Activated T-helper 1 cell treated with anti-CD3 and anti-CD28 coated beads, Interleukin-2, amount 50 U/mL, for 16 hours (primary cell): ENCODE results near the gene DAPK1.

Experiments used
- DNase-seq, 2 donors: peaks; one replicate each; pipeline ENCODE4 v3.0.0-alpha.2; 2020; ENCODE audit warnings: low read depth in 1 of 2, low spot score in 1 of 2

The DAPK1 gene

DNA sequence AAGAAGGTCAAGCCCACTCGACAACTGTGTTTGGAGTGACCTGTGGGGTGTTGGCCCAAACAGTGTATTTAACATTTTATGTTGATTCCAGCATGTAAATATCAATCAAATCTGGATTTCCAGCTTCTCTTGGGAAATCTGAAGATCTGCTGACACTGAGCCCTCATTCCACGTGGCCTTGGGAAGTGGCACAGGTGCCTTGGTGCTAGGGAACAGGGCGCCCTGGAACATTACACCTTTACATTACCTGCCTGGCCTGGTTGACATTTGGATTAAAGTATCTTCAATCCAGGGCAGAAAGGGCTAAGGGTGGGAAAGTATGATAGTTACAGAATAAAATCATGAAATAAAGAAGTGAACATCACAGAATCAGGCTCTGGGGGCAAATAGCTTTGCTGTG is 143.4 kb downstream of the DAPK1 start:
- no peak for DNase-seq

DNA sequence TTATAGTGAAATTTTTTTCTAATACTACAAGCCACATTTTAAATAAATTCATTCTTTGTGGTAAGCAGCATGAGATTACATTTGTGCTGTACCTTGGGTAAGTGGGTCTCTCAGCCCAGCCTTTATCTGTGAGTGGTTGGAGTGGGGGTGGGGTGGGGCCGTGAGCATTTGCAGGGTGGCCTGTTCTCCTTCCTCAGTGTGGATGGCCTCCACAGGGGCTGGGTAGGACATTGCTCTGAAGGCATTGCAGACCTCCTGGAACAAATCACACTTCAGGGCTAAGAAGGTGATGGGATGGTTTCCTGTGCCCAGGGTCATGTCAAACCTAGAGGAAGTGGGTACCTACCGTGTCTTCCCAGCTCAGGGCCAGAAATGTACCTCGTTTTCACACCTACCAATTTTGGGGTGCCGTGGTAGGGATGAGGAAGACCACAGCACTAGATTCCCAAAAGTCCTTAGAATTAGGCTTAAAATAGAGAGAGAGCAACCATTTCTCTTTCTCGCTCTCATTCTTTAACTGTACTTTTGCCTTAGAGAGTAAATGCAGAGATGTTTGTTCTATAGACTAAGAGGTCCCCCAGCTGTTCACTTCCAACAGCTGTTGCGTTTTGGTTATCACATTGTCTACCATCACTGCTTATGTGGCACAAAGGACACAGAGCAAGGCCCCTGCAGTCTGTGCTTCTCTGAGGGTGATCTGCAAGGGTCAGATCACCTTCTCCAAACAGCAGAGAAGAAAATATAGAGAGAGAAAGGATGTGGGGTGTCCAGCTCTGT is 144.9 kb downstream of the DAPK1 start:
- no peak for DNase-seq

DNA sequence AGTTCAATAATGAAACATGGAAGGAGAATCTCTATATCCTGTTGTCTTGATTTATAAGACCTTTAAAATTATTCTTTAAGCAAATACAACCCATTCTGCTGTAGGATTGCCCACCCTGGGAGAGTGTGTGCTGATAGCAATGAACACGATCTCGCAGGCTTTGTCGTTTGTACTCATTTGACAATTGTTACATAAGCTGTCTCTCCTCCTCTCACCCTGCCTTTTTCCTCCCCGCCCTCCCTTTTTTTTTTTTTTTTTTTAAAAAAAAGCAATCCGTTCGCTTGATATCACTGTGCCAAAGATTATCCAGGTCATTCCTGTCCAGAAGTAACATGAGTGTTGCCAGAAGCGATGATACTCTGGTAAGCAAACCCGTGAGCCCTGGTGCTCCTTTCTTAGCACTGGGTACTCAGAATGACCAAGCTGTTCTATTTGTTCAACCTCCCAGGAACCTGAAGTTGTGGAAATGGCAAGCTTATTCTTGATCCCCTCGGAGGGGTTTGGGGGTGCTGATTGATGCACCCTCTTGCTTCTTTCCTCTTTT is 145.5 kb downstream of the DAPK1 start:
- DNase-seq, result no peak

DNA sequence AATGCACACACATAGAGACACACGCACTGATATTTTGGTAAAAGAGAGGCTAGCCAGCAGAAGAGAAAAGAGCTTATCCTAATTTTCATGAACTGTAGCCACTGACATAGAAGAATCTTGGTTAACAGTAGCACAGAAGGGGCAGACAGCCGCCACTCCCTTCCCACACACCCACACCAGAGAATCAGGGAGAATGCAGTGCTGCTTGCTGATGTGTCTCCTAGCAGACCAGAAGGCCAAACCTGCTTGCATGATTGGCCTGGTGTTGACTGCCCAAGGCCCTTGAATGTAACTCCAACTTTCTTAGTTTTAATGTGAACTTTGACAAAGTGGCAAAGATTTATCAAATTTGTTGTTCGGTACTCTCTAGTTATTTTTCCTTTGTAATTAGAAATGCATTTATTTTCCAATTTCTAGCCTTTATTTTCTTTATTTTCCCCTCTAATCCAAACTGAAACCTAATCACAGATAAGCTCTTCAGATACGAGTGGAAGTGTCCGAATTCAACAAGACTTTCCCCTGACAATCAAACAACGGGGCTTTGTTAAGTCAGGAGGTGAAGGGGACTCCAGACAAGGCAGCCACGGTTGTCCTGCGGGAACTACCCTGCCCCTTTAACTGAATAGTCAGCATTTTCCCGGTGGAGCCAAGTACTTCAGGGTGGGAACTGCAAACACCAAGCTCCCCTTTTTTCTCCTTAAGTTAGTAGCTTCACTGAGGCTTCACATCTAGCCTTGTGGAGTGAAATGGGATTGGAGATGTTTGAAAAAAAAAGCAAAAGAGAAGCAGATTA is 146.3 kb downstream of the DAPK1 start:
- DNase-seq, result no peak

DNA sequence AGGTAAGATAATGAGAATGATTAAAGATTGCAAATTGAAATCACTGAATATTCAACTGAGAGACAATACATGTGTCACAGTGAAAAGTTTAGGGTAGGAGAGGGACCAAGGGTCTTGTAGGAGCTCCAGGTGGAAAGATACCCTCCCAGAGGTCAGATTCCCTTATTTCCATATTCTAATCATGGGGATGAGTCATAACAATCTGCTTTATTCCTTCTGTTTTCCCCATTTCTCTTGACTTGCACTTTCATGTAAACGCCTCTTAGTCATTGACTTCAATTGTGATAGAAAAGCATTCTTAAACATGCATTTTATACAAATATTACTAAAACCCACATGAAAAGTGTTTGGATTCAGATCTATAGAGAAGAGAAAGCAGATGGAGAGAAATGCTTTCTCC is 147.0 kb downstream of the DAPK1 start:
- no peak for DNase-seq

DNA sequence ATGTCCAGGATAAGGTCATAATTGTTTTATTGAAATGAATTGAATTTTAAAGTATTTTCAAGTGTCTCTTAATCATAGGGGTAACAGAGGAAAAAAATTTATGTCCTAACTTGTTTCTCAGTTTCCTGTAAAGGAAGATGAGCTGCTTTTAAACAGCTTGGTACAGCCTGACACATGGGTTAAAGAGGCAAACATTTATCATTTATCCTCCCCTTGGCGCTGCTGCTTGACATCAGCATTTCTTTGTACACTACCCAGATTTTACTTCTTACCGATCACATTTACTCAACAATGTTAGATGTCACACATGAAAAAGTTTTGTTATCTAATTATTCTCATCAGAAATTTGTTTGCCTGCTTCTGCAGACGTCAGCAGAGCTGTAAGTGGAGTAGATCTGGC is 148.9 kb downstream of the DAPK1 start:
- DNase-seq, result no peak

DNA sequence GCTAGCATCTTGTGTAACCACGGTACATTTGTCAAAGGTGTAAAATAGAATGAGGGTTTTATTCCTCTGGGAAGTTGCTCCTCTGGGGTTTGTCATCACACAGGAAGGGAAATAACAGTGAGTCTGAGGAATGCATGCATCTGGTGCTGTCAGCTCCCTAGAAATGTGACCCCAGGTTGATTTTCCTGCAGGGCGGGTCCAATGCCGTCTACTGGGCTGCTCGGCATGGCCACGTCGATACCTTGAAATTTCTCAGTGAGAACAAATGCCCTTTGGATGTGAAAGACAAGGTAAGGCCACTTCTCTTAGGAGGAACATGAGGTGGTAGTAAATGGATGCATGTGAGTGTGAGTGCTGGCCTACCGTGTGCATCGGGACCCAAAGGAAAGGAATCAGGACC is 149.4 kb downstream of the DAPK1 start:
- DNase-seq, result no peak

DNA sequence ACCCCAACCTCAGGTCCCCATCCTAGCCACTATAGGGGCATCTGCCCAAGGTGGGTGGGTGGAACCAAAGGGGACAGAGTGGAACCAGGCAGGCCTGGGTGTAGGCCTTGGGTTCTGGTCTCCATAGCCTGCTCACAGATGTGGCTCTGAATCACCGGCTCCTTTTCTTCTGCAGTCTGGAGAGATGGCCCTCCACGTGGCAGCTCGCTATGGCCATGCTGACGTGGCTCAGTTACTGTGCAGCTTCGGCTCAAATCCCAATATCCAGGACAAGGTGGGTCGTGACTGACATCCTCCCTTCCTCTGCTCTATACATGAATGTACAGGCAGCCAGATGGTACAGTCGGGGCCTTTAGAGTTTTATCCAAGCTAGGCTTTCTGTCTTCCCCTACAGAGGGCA is 150.9 kb downstream of the DAPK1 start:
- DNase-seq, result no peak

DNA sequence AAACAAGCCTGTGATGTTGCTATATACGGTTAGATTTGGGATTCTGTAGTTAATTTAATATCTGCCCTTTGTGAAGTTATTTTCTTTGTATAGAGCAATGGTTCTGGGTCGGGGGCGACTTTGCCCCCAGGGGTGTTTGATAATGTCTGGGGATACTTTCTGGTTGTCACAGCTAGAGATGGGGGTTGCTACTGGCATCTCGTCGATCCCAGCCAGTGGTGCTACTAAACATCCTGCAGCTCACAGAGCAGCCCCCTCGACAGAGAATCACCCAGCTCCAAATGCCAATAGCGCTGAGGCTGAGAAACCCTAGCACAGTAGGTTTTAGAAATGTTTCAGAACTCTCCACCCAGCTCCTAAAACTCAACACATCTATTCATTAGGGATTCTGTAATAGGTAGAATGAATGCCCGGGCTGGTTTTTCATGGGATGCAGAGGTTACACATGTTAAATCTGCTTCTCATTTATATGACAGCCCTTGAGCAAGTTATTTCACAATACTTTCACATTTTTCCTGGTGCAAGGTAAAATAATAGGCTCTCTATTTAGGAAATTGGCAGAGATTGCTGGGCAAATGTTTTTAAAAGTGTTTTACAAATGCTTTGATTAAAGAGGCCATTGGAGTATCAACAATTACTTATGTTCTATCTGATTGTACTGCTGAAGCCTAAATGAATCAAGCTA is 153.1 kb downstream of the DAPK1 start:
- DNase-seq, result no peak

DNA sequence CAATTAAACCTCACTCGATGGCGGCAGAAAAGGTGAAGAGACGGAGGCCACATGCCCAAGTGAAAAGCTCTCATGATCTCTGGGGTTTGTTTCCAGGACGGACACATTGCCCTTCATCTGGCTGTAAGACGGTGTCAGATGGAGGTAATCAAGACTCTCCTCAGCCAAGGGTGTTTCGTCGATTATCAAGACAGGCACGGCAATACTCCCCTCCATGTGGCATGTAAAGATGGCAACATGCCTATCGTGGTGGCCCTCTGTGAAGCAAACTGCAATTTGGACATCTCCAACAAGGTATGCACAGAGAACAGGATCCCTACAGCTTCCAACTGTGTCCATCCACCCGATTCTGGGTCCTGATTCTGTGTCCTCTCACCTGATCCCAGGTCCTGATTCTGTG is 153.8 kb downstream of the DAPK1 start:
- DNase-seq, result no peak

DNA sequence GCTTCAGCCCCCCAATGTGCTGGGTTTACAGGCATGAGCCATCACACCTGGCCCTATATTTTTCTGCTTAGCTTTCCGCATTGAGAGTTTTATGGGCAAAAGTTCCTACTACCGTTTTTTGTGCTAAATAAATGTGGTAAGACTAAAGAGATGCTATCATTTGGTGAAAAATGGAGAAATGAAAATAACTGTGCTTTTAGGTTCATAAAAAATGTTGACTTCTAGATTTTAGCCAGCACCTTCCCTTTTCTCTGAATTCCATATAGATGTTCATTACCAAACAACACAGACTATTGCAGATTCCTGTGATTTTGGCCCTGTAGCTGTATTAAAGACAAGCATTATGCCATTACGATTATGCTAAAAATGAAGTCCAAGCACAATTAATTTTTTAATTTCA is 156.3 kb downstream of the DAPK1 start:
- DNase-seq, result no peak

DNA sequence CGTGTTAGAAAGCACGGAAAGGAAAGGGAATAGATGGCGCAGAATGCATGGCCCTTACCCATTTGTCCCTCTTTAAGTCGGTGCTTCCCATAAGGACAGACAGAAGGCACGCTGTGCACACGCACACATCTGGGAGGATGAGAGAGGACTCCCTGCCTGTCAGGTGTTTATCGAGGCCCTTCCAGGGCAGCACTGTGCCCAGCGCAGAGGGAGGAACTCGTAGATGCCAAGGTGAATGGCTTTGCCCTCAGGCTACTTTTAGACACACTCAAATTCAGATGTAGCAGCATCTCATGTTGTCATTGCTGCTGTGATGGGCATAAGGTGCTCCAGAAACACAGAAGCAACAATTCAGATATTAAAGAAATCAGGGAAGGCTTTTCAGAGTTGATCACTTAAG is 158.1 kb downstream of the DAPK1 start:
- DNase-seq, result no peak

DNA sequence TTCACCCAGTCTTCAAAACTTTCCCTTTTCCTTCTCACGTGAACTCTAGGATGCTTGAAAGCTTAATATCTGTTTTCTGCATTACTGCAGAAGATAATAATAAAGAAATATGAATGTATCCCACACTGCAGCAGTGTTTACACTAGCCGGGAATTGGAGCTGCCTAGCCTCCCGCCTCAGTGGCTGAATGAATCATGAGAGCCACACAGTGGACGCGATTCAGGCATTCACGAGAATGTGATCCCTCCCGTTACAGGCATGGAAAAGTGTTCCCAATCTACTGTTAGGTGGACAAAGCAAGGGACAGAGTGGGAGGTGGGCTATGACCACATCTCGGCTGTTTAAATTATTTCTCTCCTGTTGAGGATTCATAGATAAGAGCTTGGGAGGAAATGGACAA is 158.8 kb downstream of the DAPK1 start:
- DNase-seq, result no peak

DNA sequence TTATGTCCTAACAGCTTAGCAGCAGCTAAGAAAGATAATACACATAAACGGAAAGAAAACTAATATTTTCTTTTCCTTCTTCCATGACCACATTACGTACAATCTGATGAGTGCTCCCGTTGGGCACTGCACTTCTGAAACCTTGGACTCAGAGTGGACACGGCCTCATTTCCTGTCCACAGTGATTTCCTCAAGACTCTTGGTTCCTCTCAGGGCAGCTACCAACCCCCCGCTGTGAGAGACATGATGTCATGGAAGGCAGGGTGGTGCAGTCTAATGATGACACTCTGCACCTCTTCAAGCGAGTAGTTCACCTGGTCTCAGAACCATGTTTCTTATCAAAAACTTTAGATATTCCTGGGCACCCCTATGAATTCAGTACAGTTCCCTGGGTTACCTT is 159.5 kb downstream of the DAPK1 start:
- DNase-seq, result no peak

DNA sequence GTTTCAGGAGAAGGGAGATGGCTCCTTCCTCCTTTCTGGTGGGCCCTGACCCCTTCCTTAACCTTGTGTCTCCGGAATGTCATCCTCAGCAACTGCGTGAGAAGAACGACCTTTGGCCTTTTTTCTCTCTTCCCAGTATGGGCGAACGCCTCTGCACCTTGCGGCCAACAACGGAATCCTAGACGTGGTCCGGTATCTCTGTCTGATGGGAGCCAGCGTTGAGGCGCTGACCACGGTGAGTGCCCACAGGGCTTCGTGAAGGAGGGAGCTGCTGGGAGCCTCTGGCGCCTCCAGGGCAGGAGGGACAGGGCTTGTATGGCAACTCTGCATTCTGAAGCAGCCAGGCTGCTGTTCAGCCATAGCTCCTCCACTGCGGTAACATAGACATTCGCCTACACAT is 160.2 kb downstream of the DAPK1 start:
- DNase-seq, result no peak

DNA sequence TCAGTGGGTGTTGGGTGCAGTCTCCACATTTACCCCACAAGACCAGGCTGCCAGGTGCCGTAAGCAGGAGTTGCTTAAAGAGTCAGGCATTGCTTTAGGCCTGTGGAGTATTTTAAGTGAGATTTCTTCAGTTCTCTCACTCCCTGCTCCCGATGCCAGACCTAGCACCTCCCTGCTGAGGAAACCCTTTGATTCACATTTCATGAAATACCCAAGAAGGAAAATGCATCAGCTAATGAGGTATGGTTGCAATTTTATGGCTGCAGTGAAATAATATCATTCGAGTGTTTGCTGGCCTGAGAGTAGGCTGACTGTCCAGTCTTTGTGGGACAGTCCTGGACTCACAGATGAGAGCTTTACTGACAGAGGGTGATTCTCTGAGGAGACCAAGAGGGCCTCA is 160.8 kb downstream of the DAPK1 start:
- no peak for DNase-seq

DNA sequence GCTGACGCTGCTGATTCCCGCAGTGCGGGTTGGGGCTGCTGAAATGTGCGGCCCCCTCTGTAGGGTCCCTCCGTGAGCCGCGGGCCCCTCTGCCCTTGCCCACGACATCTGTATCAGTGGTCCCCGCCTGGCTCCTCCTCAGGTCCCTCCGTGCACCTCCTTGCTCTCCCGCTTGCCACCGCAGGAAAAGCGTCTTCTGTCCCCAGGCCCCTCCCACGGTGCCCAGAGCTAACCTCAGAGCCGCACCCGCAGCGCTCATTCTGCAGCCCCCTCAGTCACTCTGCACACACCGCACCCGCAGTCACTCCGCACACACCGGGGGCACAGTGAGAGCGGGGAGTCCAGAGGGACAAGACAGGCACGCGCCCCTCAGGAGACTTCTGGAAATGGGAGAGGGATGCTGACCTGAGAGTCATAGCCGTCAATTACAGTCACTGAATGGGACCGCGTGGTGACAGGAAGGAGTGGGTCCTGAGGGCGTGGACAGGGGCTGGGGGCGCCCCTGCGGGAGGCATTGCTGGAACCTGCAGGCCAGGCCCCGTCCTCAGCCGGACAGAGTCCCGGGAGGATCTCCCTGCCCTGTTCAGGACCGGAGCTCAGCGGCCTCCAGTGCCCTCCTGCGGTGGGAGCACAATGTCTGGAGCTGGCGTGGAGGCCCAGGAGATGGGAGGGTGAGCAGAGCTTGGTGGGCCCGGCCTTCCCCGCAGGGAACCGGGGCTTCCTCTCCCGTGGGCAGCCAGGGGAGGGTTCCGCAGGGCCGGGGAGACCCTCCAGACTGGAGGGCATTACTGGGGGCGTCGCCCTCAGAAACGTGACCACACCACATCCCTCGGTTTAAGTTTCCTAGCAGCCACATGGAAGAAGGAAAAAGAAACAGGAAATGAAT is 162.1 kb downstream of the DAPK1 start:
- DNase-seq, result no peak

DNA sequence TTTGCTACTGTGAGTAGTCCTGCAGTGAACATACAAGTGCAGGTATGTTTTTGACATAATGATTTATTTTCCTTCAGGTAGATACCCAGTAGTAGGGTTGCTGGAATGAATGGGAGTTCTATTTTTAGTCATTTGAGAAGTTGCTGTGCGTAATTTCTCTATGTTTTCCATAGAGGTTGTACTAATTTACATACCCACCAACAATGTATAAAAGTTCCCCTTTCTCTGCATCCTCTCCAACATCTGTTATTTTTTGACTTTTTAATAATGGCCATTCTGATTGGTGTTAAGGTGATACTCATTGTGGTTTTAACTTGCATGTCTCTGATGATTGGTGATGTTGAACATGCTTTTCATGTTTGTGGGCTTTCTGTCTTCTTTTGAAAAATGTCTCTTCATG is 163.6 kb downstream of the DAPK1 start:
- no peak for DNase-seq

DNA sequence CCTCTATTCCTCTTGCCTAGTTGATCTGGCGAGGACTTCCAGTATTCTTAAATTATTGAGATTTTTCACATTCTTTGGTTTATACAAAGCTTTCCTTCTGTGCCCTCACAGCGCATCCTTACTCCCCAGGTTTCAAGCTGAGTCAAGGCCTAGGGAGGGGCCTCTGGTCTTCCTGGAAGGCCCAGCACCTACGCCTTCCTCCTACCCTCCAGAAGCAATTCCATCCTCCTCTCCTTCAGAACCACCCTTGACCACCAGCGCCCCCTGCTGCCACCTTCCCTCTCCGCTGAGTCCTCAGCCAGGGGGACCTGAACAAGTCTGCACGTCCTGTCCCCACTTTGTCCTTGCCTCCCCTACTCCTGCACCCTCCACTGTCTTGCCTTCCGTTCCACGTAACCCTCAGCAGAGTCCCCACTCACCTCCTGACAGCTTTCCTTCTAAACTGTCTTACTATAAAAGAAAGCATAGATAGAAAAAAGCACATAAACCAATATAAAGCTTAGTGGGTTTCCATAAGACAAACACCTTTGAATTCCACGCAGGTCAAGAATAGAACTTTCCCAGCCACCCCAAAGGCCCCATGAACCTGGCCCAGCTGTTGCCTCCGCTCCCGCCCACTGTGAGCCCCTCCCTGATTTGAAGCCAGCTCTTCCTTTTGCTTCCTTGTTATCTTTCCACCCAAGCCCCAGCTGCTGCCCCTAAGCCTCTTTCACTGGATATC is 165.3 kb downstream of the DAPK1 start:
- DNase-seq, result no peak

DNA sequence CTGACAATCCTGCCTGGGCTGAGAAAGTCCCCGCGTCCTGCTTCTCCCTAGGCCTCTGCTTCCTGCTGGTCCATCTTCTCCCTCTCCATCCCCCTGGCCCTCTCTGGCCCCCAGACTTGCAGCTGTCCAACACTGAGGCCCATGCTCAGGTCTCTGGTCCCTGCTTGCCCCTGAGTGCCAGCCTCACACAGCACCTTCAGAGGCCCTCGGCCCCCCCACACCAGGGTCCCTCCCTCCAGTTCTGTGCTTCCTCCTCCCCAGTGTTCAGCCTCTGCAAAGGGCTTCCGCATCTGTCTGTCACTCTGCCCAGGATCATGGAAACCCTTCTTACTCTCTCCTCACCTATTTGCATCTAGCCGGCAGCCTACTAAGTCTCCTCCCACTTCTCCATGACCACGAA is 165.9 kb downstream of the DAPK1 start:
- DNase-seq, result no peak
